Nephron (organoid): ENCODE data around the gene ITPK1.

ENCODE experiments used
- H3K27ac Mint-ChIP-seq, 3 experiments: 2 replicates each; pipeline ENCODE4 v1.8.0; 2020; ENCODE audit warnings: mixed read lengths in 3 of 3, mild to moderate bottlenecking in 2 of 3, moderate library complexity in 1 of 3
- H3K27me3 Mint-ChIP-seq: 2 replicates; pipeline ENCODE4 v1.8.0; 2021; ENCODE audit warnings: low read depth, mild to moderate bottlenecking, moderate library complexity, mixed read lengths
- H3K36me3 Mint-ChIP-seq: 2 replicates; pipeline ENCODE4 v1.8.0; 2020; ENCODE audit warnings: low read depth, mixed read lengths
- H3K4me1 Mint-ChIP-seq: 2 replicates; pipeline ENCODE4 v1.8.0; 2020; ENCODE audit warnings: mixed read lengths
- H3K4me3 Mint-ChIP-seq, 3 experiments: 2 replicates each; pipeline ENCODE4 v1.8.0; 2020; ENCODE audit warnings: mild to moderate bottlenecking in 3 of 3, mixed read lengths in 3 of 3, moderate library complexity in 2 of 3
- H3K9me3 Mint-ChIP-seq: 2 replicates; pipeline ENCODE4 v1.8.0; 2020; ENCODE audit warnings: mixed read lengths
- CTCF ChIP-seq, 3 experiments: fragments of 200-600 bp; sonication (generic); IDR thresholded peaks; one replicate each; pipeline ENCODE4 v1.5.0; 2021; ENCODE audit warnings: antibody characterized with exemption in 3 of 3; ENCODE audit not compliant: unreplicated experiment in 3 of 3

The ITPK1 gene

GRCh38 chr14:92938235-92938875, 177.4 kb downstream of the ITPK1 start:
- Mint-ChIP-seq H3K9me3 (no peaks in the 10 kb centered on the region), H3K36me3 (no peaks in the 10 kb centered on the region), H3K27ac (no peak overlapping the region), H3K4me3 (no peak overlapping the region), H3K27me3 (no peaks in the 10 kb centered on the region), H3K4me1 (no peaks in the 10 kb centered on the region)
- no peak for TF ChIP-seq CTCF (IDR thresholded peaks at IDR 0.05; ENCODE audit: unreplicated experiment in 3 of 3)

- Mint-ChIP-seq H3K4me3 (no peak overlapping the region), H3K27ac (no peak overlapping the region), H3K27me3 (no peaks in the 10 kb centered on the region), H3K9me3 (no peaks in the 10 kb centered on the region), H3K4me1 (no peaks in the 10 kb centered on the region), H3K36me3 (no peaks in the 10 kb centered on the region)
- no peak for TF ChIP-seq CTCF (IDR thresholded peaks at IDR 0.05; ENCODE audit: unreplicated experiment in 3 of 3)
Observed at GRCh38 chr14:92937051-92937937, 178.4 kb downstream of the ITPK1 start.

- Mint-ChIP-seq H3K4me3 (no peak overlapping the region), H3K4me1 (peaks cover 2% of the 10 kb centered on the region), H3K27me3 (no peaks in the 10 kb centered on the region), H3K36me3 (no peaks in the 10 kb centered on the region), H3K9me3 (no peaks in the 10 kb centered on the region), H3K27ac (no peak overlapping the region)
- TF ChIP-seq CTCF (IDR thresholded peaks at IDR 0.05; ENCODE audit: unreplicated experiment in 3 of 3), result no peak
Observed at GRCh38 chr14:92936085-92936484, 179.6 kb downstream of the ITPK1 start.

GRCh38 chr14:92935446-92935845, 180.3 kb downstream of the ITPK1 start:
- H3K4me1 Mint-ChIP-seq, result peaks cover 8% of the 10 kb centered on the region
- H3K27ac Mint-ChIP-seq, result no peak overlapping the region
- no peak for TF ChIP-seq CTCF (IDR thresholded peaks at IDR 0.05; ENCODE audit: unreplicated experiment in 3 of 3)
- no peaks in the 10 kb centered on the region for H3K9me3 Mint-ChIP-seq
- H3K36me3 Mint-ChIP-seq, result no peaks in the 10 kb centered on the region
- no peaks in the 10 kb centered on the region for H3K27me3 Mint-ChIP-seq
- no peak overlapping the region for H3K4me3 Mint-ChIP-seq

GRCh38 chr14:92934196-92935085, 181.3 kb downstream of the ITPK1 start:
- TF ChIP-seq CTCF (IDR thresholded peaks at IDR 0.05; ENCODE audit: unreplicated experiment in 3 of 3), result no peak
- Mint-ChIP-seq H3K9me3 (no peaks in the 10 kb centered on the region), H3K4me3 (no peak overlapping the region), H3K27ac (no peak overlapping the region), H3K36me3 (no peaks in the 10 kb centered on the region), H3K27me3 (no peaks in the 10 kb centered on the region), H3K4me1 (peaks cover 8% of the 10 kb centered on the region)
